GM19395 (cell line): ENCODE data around the gene SKP1.

Experiments
- ATAC-seq: cut with Tn5 transposase; IDR thresholded peaks from one replicate; pipeline ENCODE4 v1.9.1; 2021; ENCODE audit warnings: mild to moderate bottlenecking, moderate library complexity; ENCODE audit not compliant: unreplicated experiment

The SKP1 gene

DNA sequence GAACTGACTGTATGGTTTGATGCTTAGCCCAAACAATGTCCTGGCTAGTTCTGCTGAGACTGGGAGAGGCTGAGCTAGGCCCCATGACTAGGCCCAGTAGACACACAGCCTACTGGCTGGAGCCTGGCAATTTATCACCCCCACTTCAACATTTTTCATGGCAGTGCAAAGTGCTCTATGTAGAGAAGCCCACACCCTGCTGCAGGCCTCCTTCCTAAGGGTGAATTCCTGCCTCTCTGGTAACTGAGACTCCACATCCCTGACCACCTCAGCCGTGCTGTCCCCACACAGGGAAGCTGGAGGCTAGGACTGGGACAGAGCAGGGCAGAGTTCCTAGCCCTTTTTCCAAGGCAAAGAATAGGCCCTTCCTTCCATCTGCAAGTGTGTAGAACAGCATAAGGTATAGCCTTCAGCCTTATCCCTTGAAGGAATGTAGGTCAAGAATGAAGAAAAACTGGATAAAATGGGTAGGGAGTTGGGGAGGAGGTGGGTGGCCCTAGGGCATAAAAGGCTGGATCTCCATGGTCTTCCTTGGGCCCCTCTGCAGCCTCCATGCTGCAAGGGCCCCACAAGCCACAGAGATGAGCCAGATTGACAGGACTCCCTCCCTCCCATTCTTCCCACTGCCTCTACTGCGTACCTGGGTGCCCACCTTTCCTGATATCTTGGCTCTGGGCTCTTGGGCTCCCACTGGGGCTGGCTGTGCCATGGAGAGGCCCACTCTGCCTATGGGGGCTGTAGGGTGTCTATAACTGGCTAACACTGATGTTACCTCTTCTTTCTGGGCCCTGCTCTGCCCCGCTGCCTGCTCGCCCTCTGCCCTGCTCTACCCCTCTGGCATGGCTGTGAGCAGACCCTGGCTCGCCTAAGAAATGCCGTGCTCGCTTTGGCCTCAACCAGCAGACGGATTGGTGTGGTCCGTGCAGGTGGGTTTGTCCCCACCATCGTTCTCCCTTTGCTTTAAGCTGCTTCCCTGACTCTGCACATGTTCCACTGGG lies 32.5 kb downstream of the SKP1 start:
- ATAC-seq: no peak

DNA sequence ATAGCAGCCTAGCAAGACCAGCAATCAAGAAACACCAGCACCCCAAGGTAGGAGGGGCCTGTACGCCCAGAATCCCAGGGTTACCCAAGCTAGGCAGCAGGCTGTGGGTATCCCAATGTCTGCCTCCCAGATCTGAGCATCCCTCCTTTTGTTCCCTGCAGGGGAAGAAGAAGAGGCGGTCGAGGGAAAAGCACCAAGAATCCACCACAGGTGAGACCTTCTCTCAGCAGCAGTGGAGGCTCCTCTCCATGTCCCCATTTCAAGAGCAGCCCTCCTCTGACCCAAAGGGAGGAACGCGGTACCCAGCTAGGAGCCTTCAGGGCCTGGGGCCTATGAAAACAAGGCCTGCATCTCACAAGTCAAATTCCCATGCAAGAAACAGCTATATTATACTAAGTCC lies 33.3 kb downstream of the SKP1 start:
- no peak for ATAC-seq

DNA sequence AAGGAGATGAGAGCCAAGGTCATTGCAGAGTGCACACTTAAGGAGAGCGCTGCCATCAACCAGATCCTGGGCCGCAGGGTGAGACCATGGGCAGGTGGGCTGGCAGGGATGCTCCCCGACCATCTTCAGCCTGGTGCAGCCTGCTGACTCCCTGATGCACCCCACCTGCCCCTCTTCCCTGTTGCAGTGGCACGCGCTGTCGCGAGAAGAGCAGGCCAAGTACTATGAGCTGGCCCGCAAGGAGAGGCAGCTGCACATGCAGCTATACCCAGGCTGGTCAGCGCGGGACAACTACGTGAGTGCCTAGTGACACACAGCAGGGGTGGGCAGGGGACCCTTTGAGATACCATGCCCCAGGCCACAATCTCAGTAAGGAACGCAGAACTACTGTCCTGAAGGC lies 33.9 kb downstream of the SKP1 start:
- ATAC-seq: no peak

DNA sequence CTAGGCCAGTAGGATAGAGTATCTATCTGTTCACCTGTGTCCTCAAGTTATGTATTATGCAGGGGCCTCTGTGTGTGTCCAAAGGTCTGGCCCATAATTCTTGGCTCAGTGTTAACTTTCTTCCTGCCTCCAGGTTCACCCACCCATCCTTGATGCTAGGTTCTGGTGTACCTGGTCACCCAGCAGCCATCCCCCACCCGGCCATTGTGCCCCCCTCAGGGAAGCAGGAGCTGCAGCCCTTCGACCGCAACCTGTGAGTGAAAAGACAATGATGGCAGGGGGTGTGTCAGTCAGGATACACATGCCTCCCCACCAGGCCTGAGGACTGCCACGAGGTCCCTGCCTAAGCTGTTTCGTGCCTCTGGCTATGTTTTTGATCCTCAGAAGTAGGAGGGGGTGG lies 34.7 kb downstream of the SKP1 start:
- ATAC-seq: no peak

DNA sequence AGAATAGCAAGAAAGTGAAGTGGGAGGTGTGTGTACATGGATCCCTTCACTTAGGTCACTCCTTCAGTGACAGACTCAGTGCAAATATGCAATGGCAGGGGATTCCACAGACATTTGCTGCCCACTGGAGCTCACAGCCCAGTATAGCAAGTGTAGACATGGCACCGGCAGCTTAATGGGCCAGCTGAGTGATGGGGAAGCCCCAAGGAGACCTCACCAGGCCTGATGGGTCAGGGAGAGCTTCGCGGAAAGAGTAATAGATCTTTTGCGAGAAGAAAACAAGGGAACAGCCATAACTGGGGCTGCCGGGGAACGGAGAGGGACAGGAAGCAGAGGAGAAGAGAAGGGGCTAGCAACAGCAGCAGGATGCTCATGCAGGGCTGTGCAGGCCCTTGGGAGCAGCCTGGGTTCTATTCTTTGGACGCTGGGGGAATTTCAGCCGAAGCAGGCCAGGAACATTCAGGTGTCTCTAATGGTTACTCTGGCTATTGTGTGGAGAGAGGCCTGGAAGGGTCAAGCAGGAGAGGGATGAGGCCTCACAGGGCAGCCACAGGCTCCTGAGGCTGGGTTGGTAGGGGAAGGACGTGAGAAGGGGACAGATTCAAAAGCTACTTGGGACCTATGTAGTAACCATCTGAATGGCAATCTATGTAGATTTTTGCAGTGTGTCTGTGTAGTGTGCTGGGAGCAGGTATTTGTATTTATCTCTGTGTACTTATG lies 35.3 kb downstream of the SKP1 start:
- ATAC-seq: no peak

DNA sequence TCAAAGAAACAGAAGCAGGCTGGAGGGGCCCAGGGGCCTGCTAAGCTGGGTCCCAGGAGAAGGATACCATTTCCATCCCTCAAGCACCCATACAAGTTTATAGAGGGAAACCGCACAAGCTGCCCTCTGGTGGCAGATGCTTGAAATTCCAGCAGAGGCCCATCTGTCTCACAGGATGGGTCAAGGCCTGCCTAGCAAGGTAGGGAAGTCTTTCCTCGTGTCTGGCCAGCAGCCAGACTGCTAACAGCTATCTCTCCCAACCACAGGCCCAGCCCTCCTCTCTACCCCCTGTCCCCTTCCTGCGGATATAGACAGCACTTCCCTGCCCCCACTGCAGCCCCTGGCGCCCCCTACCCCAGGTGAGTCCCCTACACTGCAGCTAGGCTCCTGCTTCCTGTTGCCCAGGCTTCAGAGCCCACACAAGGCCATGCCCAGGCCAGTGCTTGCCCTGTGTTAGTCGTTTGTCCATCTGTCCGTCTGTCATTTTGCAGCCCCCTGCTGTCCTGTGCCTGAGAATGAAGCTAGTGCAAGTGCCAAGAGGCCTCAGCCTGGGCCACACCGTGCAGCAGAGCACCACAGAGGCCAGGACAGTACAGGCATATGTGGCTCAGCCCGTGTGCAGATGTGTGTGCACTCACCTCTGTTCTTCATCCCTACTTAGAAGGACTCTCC lies 36.1 kb downstream of the SKP1 start:
- peak; percentile 52 for ATAC-seq

DNA sequence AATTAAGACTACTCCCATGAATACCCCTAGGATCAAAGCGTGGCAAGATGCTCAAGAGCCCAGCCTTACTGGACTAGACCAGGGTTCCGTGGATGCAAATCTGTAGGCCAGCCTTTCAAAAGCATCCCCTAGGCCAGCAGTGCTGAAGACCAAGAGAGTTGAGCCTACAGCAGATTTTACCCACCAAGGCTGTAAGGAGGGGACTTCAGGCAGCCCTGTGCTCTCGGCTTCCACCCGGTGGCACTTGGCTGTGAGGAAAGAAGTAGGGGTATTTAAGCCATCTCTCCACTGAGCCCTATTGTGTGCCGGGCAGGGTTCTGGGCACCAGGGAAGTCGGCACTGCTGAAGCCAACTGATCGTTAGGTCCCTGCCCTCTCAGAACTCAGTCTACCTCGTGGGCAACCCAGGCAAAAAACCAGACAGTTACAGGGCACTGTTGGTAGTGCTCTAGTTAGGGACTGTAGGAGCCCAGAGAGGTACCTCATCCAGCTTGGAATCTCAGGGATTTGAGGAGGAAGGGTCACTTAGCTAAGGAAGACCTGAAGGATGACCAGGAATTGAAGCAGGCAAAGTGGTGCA lies 36.8 kb downstream of the SKP1 start:
- ATAC-seq: no peak

DNA sequence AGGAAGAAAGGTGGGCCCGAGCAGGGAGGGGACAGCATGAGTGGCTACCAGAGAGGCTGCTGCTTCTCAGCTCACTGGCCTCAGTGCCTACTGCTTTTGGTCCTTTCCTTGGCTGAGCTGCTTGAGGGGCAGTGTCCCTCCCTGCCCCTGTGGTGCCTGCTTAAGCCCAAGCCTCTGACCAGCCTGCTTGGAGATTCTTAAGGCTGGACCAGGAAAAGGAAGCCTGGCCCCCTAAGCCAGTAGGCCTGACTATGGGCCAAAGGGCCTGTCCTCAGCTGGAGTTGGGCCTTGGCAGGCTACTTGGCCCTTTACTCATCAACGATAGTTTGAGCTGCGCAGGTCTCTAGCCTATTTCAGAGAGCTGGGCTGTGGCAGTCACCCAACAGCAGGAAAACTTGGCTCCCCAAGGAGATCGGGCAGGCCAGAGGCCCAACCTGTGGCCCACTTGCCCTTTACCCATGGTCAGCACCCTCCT lies 37.3 kb downstream of the SKP1 start:
- no peak for ATAC-seq

DNA sequence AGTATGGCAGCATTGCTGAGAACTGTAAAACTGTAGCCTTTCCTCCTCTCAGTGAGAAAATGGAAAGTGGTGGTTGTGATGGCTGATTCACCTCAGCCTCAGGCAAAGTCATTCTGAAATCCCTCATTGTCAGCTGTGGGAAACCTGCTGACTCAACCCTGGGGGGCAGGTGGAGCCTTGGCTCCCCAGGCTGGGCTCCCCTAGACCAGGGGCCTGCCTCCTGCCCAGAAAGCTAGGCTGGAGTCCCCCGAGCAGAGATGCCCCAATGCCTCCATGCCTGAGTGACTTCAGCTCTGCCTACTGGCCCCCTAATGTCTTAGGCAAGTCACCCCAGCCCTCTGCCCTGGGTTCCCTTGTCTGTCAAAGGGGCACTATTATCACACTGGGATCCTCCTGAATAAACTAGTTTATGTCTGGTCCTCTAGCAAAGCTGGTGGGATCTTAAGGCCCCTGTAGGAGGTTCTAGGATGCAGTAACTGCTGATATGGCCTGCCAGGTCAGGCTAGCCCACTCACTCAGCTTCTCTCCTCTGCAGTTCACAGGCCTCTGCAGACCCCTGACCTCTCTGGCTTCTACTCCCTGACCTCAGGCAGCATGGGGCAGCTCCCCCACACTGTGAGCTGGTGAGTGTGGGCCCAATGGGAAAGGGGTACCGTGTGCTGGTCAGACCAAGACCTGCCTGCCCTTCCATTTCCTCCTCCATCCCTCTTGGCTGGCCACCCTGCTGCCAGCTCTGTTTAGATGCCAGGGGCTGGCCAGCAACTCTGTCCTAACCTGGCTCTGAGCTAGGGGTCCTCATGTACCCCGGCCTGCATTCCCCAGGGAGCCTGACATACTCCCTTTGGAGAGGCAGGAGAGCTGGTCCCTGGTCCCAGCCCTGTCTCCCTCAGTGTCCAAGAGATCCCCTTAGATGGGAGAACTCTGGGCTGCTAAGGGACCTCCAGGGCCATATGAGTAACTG lies 38.1 kb downstream of the SKP1 start:
- ATAC-seq: peak; percentile 77

DNA sequence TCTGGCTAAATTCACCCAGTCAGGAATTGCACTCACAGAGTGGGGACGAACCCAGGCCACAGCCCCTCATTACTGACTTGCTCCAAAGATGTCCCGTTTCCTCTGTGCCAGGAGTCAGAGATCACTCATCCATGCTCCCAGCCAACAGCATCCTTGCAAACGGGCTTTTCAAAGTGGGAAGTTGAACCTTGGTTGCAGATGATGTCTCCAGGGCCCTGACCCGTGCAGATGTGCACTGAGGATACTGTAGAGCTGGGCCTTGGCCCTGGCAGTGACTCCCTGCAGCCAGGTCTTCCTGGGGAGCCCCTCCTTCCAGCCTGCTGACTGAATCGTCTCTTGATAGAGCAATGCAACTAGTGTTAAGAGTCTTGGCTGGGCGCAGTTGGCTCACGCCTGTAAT lies 40.0 kb downstream of the SKP1 start:
- ATAC-seq: no peak

DNA sequence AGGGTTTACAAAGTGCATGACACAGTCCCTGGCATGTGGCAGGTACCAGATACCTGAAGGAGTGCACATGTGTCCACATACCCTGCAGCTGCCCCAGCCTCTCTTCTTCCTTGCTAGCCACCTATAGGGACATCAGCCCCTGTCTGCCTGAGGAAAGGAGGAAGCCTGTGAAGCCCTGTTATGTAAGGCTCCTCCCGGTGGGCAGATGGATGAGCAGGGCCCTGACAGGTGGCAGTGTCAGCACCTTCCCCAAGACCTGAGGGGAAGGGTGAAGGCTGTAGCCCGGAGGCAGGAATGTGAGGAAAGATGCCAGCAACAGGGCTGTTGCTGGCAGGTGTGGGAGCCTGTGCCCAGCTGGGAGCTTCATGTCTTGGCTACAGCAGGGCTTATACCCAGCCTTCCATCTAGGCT lies 40.5 kb downstream of the SKP1 start:
- ATAC-seq: no peak

DNA sequence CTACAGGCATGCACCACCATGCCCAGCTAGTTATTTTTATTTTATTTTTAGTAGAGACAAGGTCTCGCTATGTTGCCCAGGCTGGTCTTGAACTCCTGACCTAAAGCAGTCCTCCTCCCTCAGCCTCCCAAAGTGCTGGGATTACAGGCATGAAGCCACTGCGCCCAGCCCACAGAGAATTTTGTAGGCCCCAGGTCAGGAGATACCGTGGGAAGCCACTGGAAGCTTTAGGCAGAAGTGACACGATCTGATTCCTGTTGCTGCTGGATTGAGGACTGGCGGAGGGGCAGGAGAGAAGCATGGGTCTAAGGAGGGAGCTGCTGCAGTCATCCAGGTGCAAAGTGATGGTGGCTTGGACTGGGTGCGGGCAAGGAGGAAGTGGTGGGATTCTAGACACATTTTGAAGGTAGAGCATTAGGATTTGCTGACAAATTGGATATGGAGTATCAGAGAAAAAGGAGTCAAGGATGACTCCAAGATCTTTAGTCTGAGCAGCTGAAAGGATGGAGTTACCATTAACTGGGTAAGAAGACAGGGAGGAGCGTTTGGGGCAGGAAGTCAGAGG lies 41.6 kb downstream of the SKP1 start:
- ATAC-seq: no peak

DNA sequence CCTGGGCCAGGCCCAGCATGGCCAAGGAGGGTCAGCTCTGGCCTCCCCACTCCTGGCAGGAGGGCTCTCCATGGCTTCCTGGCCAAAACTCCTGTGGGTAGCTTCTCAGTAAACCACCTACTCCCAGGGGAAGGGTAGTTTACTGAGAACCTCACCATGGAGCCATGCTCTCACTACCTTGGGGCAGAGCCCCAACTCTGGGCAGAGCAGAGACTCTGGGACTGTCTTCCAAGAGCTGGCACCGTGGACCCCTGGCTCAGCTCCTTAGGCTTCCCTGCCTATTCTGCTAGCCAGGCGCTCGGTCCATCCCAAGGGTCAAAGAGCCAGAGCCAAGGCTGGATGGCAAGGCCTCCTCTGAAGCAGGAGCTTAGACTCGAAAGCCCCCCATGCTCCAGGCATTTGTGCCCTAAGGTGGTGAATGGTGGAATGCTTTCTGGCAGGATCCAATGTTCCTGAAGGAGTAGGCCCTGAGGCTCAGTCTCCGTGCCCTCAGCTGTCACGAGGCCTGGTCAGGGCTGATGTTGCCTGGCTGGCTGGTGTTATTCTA lies 42.7 kb downstream of the SKP1 start:
- ATAC-seq: no peak

DNA sequence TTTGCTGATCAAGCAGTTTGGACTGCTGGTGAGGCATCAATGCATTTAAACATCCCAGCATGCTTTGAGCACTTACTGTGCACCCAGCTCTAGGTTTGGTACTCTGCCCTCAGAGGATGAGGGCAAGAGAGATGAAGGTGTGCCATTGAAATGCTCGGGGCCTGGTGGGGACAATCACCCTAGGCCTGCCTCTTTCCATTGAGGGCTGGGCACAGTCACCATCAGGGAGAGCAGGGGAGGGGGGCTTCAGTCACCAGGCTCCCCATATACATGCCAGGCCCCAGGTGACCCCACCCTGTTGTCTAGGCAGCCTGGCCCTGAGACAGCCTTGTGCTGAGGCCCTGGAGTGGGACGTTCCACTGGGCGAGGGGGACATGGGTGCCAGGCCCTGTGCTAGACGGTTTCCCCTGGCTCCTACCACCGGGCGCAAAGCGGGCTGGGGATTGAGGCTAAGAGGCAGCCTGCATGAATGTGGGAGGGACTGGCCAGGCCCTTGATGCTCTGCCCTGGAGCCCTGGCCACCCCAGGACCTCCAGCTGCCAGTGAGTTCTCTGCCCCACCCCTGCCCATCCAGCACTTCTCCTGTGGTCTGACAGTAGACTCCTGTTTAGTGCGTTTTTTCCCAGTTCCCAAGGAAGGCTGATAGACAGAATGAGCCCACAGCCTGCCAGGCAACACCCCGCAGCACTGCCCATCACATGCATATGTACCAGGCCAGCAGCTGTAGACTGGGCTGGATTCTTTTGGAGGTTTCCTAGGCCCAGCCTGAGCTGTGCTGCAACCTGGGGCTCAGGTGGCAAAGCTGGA lies 43.4 kb downstream of the SKP1 start:
- ATAC-seq: no peak

DNA sequence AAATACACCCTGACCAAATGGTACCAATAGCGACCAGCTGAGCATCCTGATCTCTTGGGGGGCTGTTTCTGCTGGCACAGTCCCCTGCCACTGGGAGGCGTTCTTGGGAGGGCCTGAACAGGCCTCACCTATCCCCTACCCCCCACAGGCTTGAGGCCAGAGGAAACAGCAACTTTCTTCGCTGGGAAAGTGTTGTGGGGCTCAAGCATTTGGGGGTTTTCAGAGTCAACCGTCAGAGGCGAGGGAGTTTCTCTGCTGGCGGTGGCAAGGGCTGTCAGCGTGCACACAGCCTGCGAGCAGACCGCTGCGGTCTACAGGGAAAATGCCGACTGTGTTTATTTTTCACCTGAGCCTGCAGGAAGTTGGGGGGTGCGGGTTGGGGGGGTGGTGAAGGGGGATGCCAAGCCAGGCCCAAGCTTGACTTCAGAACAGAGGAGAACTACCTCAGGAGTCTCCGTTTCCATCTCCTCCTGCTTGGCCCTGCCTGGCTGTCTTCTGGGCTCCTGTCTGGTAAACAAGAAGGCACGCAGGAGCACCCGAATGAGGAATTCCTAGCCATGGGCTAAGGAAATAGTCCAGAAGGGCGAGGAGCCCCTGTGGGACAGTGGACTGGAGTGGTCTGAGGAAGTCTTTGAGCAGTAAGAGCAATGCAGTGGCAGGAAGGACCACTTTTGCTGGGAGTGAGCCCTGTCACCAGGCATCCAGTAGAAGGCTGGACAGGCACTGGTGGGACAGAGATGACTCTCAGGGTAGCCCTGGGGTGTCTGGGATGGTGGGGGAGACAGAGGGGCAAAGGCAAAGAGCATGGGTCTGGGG lies 44.2 kb downstream of the SKP1 start:
- ATAC-seq: peak; percentile 56

DNA sequence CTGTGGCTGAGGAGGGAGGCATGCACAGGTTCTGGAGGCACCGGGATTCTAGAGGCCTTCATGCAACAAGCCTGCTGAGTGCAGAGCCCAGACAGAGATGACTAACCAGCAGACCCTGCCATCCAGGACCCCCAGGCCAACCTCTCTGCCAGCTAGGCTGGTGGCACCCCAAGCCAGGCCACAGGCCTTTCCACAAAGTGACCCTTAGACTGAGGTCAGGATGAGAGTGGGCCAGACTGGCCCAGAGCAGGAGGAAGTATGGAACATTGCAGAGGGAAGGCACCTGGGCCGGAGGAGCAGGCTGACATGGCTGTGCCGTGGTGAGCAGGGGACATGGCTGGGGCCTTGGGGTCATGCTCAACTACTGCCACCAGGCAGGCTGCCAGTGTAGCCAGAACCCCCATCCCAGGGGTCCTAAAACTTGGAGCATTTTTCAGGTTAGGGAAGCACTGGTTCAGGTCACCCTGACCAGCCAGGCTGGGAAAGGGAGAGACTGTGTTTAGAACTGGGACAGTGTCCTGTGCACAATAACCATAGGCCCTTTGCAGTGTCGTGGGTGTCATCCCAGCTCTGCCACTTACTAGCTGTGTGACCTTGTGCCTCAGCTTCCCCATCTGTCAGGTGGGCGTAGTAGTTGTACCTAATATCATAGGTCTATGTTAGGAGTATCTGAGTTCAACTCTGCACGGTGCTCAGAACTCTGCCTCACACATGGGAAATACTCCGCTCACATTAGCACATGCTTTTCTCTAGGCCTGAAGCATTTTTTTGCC lies 45.0 kb downstream of the SKP1 start:
- no peak for ATAC-seq

DNA sequence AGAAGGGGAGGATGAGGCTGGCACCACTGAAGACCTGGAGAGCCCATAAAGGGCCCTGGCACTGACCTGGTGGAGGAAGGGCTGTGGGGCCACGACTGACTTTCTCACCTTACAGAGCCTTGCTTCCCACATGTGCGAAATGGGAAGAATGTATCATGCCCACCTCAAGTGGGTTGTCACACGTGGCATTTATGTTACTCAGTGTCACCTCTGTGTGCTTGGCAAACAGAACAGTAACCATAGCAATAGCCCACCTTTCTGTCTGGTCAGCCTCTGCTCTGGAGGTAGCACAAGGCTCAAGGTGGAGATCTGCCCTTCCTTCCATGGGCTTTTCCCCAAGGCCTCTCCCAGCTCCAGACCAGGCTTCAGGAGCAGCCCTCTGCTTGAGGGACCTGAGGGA lies 45.6 kb downstream of the SKP1 start:
- no peak for ATAC-seq
